Measurements from ENCODE around the gene SQOR.

DNA sequence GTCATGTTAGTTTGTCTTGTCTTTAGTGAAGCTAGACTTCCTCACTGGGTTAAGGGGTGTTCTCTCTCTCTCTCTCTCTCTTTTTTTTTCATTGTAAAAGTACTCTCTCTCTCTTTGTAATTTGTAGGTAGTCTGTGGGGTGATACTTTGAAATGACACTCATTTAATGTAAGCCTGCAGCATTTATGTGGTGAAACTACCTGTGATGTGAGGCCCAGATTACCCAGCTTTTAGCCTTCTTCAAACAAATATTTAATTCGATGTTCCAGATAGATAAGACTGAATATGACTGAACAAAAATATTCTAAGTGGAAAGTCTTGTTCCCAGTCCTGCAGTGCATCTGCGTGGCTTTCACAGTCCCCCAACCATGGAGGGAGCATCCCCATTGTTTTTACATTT, 49.7 kb downstream of the SQOR start:
- TF ChIP-seq EZH2phosphoT487 (IDR thresholded peaks at IDR 0.05; ENCODE audit: insufficient read depth, low read depth) (no peak), EZH2 (IDR thresholded peaks at IDR 0.05; ENCODE audit: insufficient read depth, poor library complexity, severe bottlenecking) (no peak)

Measured in GM23248 (cell line).